ENCODE data around the gene HAO2.

- no peak for TF ChIP-seq CTCF (IDR thresholded peaks at IDR 0.05)
- TF ChIP-seq POLR2A (IDR thresholded peaks at IDR 0.05), result no peak
These were observed 11.7 kb downstream of the HAO2 start for GRCh38 chr1:119380304-119380703.
